Islet precursor cell (in vitro differentiated cells): ENCODE data around the gene SMIM38.
A peak's percentile ranks its signal among the peaks of the same experiment; 100 is the strongest.

Source experiments
- DNase-seq: peaks from one replicate; pipeline ENCODE4 v3.0.0-alpha.2; 2018

Gene SMIM38

GRCh38 chr11:69189059-69189458 lies 33.3 kb downstream of the SMIM38 start:
- no peak for DNase-seq

GRCh38 chr11:69190796-69191536 lies 35.2 kb downstream of the SMIM38 start:
- DNase-seq: no peak

GRCh38 chr11:69192301-69192721 lies 36.6 kb downstream of the SMIM38 start:
- no peak for DNase-seq

- no peak for DNase-seq
These were observed 37.4 kb downstream of the SMIM38 start for GRCh38 chr11:69193151-69193550.

GRCh38 chr11:69193629-69194028 lies 37.9 kb downstream of the SMIM38 start:
- DNase-seq: peak; percentile 72

GRCh38 chr11:69194396-69194795 lies 38.7 kb downstream of the SMIM38 start:
- no peak for DNase-seq

GRCh38 chr11:69194956-69195355 lies 39.2 kb downstream of the SMIM38 start:
- DNase-seq: no peak

- no peak for DNase-seq
These were observed 40.4 kb downstream of the SMIM38 start for GRCh38 chr11:69195824-69196782.

GRCh38 chr11:69196783-69197169 lies 41.0 kb downstream of the SMIM38 start:
- no peak for DNase-seq

- DNase-seq: no peak
These were observed 43.3 kb downstream of the SMIM38 start for GRCh38 chr11:69198891-69199582.

GRCh38 chr11:69199583-69200315 lies 44.0 kb downstream of the SMIM38 start:
- DNase-seq: no peak

GRCh38 chr11:69200331-69201065 lies 44.8 kb downstream of the SMIM38 start:
- peak; percentile 29 for DNase-seq

- peak; percentile 32 for DNase-seq
These were observed 45.3 kb downstream of the SMIM38 start for GRCh38 chr11:69201066-69201365.

- DNase-seq: peak; percentile 46
These were observed 46.1 kb downstream of the SMIM38 start for GRCh38 chr11:69201764-69202370.

- peak; percentile 46 for DNase-seq
These were observed 46.9 kb downstream of the SMIM38 start for GRCh38 chr11:69202511-69203221.

- no peak for DNase-seq
These were observed 47.6 kb downstream of the SMIM38 start for GRCh38 chr11:69203381-69203780.

GRCh38 chr11:69203901-69204245 lies 48.1 kb downstream of the SMIM38 start:
- DNase-seq: peak; percentile 38

- DNase-seq: peak; percentile 43
These were observed 48.7 kb downstream of the SMIM38 start for GRCh38 chr11:69204246-69204940.

GRCh38 chr11:69204941-69205742 lies 49.4 kb downstream of the SMIM38 start:
- DNase-seq: peak; percentile 46
